ACC112 (cell line): Measurements from ENCODE around the gene GRID1.

Experiments
- H2AFZ ChIP-seq: fragments of 200-600 bp; sonication (generic); one replicate; pipeline ENCODE4 v1.6.0; 2017; ENCODE audit warnings: antibody characterized with exemption, low read length; ENCODE audit not compliant: unreplicated experiment
- H3K27ac ChIP-seq: fragments of 200-600 bp; sonication (generic); 2 replicates; pipeline ENCODE4 v1.5.1; 2014; ENCODE audit warnings: low read depth, mild to moderate bottlenecking, antibody characterized with exemption, low read length, moderate library complexity
- H3K27me3 ChIP-seq: fragments of 200-600 bp; sonication (generic); 2 replicates; pipeline ENCODE4 v1.6.1; 2014; ENCODE audit warnings: mild to moderate bottlenecking, antibody characterized with exemption, low read length, moderate library complexity, mixed read lengths; ENCODE audit not compliant: insufficient read depth
- H3K36me3 ChIP-seq: fragments of 200-600 bp; sonication (generic); 2 replicates; pipeline ENCODE4 v1.6.1; 2016; ENCODE audit warnings: mild to moderate bottlenecking, antibody characterized with exemption, low read length, moderate library complexity, mixed read lengths; ENCODE audit not compliant: insufficient read depth
- H3K4me1 ChIP-seq: fragments of 200-600 bp; sonication (generic); one replicate; pipeline ENCODE4 v1.6.1; 2016; ENCODE audit warnings: low read length, mixed read lengths; ENCODE audit not compliant: insufficient read depth, unreplicated experiment, control insufficient read depth
- H3K4me3 ChIP-seq: fragments of 200-600 bp; sonication (generic); 2 replicates; pipeline ENCODE4 v1.5.1; 2014; ENCODE audit warnings: mild to moderate bottlenecking, low read depth, low read length
- H3K79me2 ChIP-seq: fragments of 200-600 bp; sonication (generic); one replicate; pipeline ENCODE4 v1.6.0; 2016; ENCODE audit warnings: low read length; ENCODE audit not compliant: control insufficient read depth, unreplicated experiment, insufficient read depth

GRID1 gene

DNA sequence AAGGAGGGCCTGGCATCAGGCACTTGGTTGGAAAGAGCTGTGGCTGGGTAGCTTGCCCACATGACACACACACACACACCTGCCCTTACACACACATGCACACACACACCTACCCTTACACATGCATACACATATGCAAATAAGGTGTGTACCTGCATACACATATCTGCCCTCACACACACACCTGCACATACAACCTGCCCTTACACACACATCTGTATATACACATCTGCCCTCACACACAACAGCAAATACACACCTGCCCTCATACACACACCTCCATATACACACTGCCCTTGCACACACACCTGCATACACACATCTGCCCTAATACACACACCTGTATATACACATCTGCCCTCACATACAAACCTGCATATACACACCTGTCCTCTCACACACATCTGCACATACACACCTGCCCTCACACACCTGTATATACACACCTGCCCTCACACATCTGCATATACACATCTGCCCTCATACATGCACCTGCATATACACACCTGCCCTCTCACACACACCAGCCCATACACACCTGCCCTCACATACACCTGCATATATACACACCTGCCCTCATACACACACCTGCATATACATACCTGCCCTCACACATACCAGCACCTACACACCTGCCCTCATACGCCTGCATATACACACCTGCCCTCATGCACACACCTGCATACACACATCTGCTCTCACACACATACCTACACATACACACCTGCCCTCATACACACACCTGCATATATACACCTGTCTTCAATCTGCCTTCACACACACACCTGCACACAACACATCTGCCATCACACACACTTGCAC is 82.9 kb downstream of the GRID1 start:
- Histone ChIP-seq H3K4me1 (no peaks in the 10 kb centered on the region), H3K4me3 (no peak overlapping the region), H3K27ac (no peak overlapping the region), H3K36me3 (no peaks in the 10 kb centered on the region), H3K27me3 (no peaks in the 10 kb centered on the region), H2AFZ (no peak overlapping the region), H3K79me2 (no peaks in the 10 kb centered on the region)

DNA sequence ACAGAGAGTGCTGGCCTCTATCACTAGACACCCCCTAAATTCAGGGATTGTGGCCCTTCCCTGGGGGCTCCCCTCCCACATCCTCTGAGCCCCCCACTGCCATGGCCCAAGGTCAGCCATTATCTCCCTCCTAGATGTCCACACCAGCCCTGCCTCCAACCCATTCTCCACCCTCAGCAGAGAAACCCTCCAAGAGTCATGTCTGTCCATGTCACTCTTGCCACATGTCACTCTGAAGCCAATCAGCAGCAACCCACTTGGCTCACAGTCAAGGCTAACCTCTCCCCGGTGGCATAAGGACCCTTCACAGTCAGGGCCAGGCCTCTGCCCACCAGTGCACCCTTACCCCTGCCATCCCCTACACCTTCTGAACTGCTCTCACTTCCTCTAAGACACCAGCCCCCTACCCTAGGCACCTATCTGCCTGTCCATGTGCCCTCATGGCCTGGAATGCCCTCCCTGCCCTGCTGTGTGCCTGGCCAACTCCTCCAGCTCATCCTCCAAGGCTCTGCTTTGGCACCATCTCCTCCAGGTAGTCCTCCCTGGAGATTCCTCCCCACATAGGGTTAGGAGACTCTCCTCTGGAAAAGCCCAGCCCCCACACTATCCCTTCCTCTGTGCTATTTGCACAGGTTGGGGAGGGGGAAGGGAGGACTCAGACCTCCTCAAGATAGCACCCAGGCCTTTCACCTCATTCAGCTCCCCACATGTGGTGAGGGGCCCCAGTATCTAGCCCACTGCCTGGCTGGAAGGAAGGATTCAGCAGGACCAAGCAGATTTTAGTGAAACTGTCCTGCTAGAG is 83.7 kb downstream of the GRID1 start:
- Histone ChIP-seq H3K27me3 (no peaks in the 10 kb centered on the region), H3K4me3 (no peak overlapping the region), H2AFZ (no peak overlapping the region), H3K36me3 (no peaks in the 10 kb centered on the region), H3K27ac (no peak overlapping the region), H3K79me2 (no peaks in the 10 kb centered on the region), H3K4me1 (no peaks in the 10 kb centered on the region)

- Histone ChIP-seq H3K27me3 (no peaks in the 10 kb centered on the region), H3K79me2 (no peaks in the 10 kb centered on the region), H3K4me1 (no peaks in the 10 kb centered on the region), H3K27ac (no peak overlapping the region), H3K4me3 (no peak overlapping the region), H2AFZ (no peak overlapping the region), H3K36me3 (no peaks in the 10 kb centered on the region)
Measured at GRCh38 chr10:86281396-86281795, 85.2 kb downstream of the GRID1 start.

GRCh38 chr10:86269332-86269731 is 97.3 kb downstream of the GRID1 start:
- H3K79me2 ChIP-seq, result no peaks in the 10 kb centered on the region
- H3K27ac ChIP-seq, result no peak overlapping the region
- H3K27me3 ChIP-seq, result no peaks in the 10 kb centered on the region
- H3K36me3 ChIP-seq, result no peaks in the 10 kb centered on the region
- H3K4me3 ChIP-seq, result no peak overlapping the region
- H3K4me1 ChIP-seq, result no peaks in the 10 kb centered on the region
- H2AFZ ChIP-seq, result no peak overlapping the region

- Histone ChIP-seq H3K4me3 (no peak overlapping the region), H2AFZ (no peak overlapping the region), H3K27me3 (peaks cover 5% of the 10 kb centered on the region; the same call in 1 of the 2 replicates), H3K36me3 (no peaks in the 10 kb centered on the region), H3K27ac (no peak overlapping the region), H3K79me2 (no peaks in the 10 kb centered on the region), H3K4me1 (no peaks in the 10 kb centered on the region)
Measured at GRCh38 chr10:86267286-86268195, 99.1 kb downstream of the GRID1 start.

DNA sequence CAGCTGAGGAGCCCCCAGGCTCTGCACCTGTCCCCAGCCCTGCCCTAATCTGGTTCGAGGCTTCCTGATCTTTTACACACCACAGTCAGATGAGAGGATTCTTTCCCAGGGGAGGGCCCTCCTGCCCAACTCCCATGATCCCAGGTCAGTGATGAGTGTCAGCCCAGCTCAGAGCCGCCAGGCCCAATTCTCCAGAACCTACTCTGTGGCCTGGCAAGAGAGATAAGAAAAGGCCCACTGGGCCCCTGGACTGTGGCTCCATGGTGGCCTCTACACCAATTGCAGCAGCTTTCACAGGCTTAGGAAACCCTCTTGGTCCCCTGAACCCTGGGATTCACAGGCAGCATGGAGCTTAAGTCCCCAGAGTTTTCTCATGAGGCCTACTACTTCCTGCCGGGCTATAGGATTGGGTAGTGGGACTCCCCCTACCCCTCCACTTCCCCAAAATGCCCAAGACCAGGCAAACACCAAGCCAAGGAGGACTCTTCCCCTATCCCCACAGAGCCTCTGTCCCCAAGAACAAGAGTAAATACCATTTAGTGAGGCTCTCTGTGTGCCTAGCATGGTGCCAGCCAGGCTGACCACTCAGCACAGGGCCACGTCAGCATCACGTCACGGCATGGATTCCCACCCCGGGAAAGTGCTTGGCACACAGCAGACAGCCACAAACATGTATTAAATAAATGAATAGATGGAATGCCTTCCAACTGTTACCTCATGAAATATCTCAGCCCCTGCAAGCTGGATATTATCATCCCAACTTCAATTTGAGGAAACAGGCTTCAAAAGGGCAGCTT is 100.0 kb downstream of the GRID1 start:
- Histone ChIP-seq H3K4me1 (no peaks in the 10 kb centered on the region), H3K36me3 (no peaks in the 10 kb centered on the region), H3K79me2 (no peaks in the 10 kb centered on the region), H3K4me3 (no peak overlapping the region), H3K27me3 (peaks cover 9% of the 10 kb centered on the region; the same call in 1 of the 2 replicates), H2AFZ (no peak overlapping the region), H3K27ac (no peak overlapping the region)

DNA sequence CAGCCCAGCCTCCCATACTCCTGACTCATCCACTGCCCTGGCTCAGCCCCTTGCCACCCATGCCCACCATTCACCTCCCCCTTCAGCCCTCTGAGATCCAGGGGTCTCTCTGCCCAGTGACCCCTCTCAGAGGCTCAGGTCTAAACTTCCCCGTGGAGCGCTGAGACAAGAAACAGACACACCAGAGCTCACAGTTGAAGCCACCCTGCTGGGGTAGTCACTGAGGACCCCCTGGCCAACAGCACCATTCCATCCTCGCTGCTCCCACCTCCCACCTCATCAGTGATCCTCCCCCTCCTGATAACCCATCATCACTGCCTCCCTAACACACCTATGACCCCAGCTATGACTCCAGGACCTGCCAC is 100.7 kb downstream of the GRID1 start:
- Histone ChIP-seq H3K4me3 (no peak overlapping the region), H3K4me1 (no peaks in the 10 kb centered on the region), H3K36me3 (no peaks in the 10 kb centered on the region), H3K27ac (no peak overlapping the region), H3K79me2 (no peaks in the 10 kb centered on the region), H3K27me3 (peaks cover 9% of the 10 kb centered on the region; the same call in 1 of the 2 replicates), H2AFZ (no peak overlapping the region)

GRCh38 chr10:86265236-86265894 is 101.2 kb downstream of the GRID1 start:
- Histone ChIP-seq H3K36me3 (no peaks in the 10 kb centered on the region), H3K4me1 (no peaks in the 10 kb centered on the region), H3K27me3 (peaks cover 9% of the 10 kb centered on the region; the same call in 1 of the 2 replicates)

GRCh38 chr10:86264481-86265231 is 101.9 kb downstream of the GRID1 start:
- Histone ChIP-seq H3K4me1 (no peaks in the 10 kb centered on the region), H3K27ac (no peak overlapping the region), H3K27me3 (peaks cover 9% of the 10 kb centered on the region; the same call in 1 of the 2 replicates), H2AFZ (no peak overlapping the region), H3K79me2 (no peaks in the 10 kb centered on the region), H3K4me3 (no peak overlapping the region), H3K36me3 (no peaks in the 10 kb centered on the region)

More at GRCh38 chr10:86265236-86265894, 101.2 kb downstream of the GRID1 start:
- H3K79me2 ChIP-seq, result no peaks in the 10 kb centered on the region
- no peak overlapping the region for H3K4me3 ChIP-seq
- no peak overlapping the region for H3K27ac ChIP-seq
- H2AFZ ChIP-seq, result no peak overlapping the region
